A673 (cell line): ENCODE measurements around the gene RPH3AL.

ENCODE experiments used
- CTCF ChIP-seq: fragments of 300-800, 200-600 bp; sonication (generic); conservative IDR thresholded peaks from 2 replicates; pipeline ENCODE4 v1.5.1; 2017; ENCODE audit warnings: low read depth, mild to moderate bottlenecking, antibody characterized with exemption, low read length, moderate library complexity, mixed read lengths
- EZH2 ChIP-seq: fragments of 200-600 bp; sonication (generic); IDR thresholded peaks from 2 replicates; pipeline ENCODE4 v1.6.1; 2017; ENCODE audit warnings: borderline replicate concordance, low read depth, mild to moderate bottlenecking, mixed read lengths, antibody characterized with exemption, low read length; ENCODE audit not compliant: poor library complexity, severe bottlenecking

- TF ChIP-seq CTCF = no peak
- TF ChIP-seq EZH2 = no peak
These were observed 74.4 kb downstream of the RPH3AL start for GRCh38 chr17:278055-278675.
